Spleen (tissue), 7 donors: Measurements from ENCODE around the gene MAP3K5.

Experiments used
- POLR2A ChIP-seq, 3 donors: fragments of 450-650 bp; IDR thresholded peaks; one replicate each; pipeline ENCODE4 v1.5.1; 2017; ENCODE audit warnings: antibody characterized with exemption in 3 of 3, mild to moderate bottlenecking in 1 of 3
- POLR2AphosphoS5 ChIP-seq, 3 donors: sonication (generic); formaldehyde crosslinking; IDR thresholded peaks; one replicate each; pipeline ENCODE4 v1.5.1; 2017; ENCODE audit warnings: antibody characterized with exemption in 3 of 3
- TF ChIP-seq, protein P1 (sequence below), 11 experiments: fragments of 200-600 bp in 7 of 11; fragments of 450-650 bp in 4 of 11; sonication (generic) in 4 of 11; IDR thresholded peaks in 8 of 11; conservative IDR thresholded peaks in 3 of 11; 1 replicate in 7 of 11; 2 replicates in 4 of 11; pipeline versions ENCODE4 v1.4.0 to v1.8.0; 2016 to 2021; ENCODE audit warnings: antibody characterized with exemption in 11 of 11, inconsistent platforms in 4 of 11, mild to moderate bottlenecking in 1 of 11
- donor health status: DM: no; HTN: no; CAD: no; lungs with moderate emphysema.
- donor health status: DM: no; HTN: no; CAD: no.
- donor health status: DM: no; HTN: no; CAD: no.

DNA sequence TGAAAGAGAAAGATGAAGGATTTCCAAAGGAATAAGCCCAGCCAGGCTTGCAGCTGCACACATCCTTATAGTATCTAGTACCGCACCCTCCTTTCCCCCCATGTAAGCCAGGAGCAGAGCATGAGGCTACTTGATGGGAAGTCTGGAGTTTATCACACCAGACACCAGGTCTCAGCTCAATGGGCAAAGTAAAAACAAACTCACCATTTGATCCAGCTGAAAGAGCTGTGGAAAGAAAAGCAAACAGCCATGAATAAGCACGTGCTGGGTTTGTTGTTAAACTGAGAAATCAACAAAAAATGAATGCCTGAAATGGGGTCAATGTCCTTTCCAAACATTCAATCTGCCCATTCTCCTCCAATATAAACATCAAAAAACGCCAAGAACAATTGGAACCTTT is 191.5 kb downstream of the MAP3K5 start:
- TF ChIP-seq POLR2AphosphoS5 (IDR thresholded peaks at IDR 0.05) = no peak
- TF ChIP-seq, protein P1, sequence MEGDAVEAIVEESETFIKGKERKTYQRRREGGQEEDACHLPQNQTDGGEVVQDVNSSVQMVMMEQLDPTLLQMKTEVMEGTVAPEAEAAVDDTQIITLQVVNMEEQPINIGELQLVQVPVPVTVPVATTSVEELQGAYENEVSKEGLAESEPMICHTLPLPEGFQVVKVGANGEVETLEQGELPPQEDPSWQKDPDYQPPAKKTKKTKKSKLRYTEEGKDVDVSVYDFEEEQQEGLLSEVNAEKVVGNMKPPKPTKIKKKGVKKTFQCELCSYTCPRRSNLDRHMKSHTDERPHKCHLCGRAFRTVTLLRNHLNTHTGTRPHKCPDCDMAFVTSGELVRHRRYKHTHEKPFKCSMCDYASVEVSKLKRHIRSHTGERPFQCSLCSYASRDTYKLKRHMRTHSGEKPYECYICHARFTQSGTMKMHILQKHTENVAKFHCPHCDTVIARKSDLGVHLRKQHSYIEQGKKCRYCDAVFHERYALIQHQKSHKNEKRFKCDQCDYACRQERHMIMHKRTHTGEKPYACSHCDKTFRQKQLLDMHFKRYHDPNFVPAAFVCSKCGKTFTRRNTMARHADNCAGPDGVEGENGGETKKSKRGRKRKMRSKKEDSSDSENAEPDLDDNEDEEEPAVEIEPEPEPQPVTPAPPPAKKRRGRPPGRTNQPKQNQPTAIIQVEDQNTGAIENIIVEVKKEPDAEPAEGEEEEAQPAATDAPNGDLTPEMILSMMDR (IDR thresholded peaks at IDR 0.05 in 8 of 11, conservative IDR thresholded peaks at IDR 0.05 in 3 of 11) = no peak
- TF ChIP-seq POLR2A (IDR thresholded peaks at IDR 0.05) = no peak
